Fibroblast of upper back skin (primary cell): Measurements from ENCODE around the gene E2F4.

Experiments
- DNase-seq: peaks from one replicate; pipeline ENCODE4 v3.0.0-alpha.2; 2013

The E2F4 gene

GRCh38 chr16:67192781-67193361 is 916 bp downstream of the E2F4 start:
- DNase-seq: no peak

- no peak for DNase-seq
Observed at GRCh38 chr16:67193536-67193935, 1.6 kb downstream of the E2F4 start.

DNA sequence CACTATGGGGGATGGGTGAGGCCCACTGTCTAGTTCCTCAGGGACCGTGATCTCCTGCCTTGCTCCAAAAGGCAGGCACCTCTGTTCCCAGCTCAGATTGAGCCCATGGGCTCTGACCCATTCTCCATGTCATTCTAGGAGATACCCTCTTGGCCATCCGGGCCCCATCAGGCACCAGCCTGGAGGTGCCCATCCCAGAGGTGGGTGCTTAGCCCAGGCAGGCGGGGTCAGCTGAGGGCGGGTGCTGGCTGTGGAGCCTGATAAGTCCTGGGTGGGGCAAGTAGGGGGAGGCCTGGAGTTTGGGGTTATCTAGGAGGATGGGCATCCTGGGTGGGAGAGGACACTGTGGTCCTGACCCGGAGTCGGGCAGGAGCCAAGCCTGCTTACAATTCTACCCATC is 2.3 kb downstream of the E2F4 start:
- DNase-seq: no peak

DNA sequence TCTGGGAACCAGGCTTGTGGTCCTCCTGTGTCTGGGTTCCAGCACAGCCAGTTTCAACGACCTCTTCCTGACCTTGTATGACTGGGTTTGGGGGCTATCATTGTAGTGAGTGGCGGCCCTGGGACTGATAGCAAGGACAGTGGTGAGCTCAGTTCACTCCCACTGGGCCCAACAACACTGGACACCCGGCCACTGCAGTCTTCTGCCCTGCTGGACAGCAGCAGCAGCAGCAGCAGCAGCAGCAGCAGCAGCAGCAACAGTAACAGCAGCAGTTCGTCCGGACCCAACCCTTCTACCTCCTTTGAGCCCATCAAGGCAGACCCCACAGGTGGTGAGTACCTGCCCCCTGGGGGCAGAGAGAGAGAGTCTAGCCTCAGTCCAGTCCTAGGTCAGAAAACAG is 3.7 kb downstream of the E2F4 start:
- no peak for DNase-seq

- DNase-seq: no peak
Observed at GRCh38 chr16:67196881-67197280, 4.9 kb downstream of the E2F4 start.

GRCh38 chr16:67197704-67198103 is 5.7 kb downstream of the E2F4 start:
- no peak for DNase-seq

- no peak for DNase-seq
Observed at GRCh38 chr16:67198238-67198734, 6.3 kb downstream of the E2F4 start.

GRCh38 chr16:67199011-67199807 is 7.3 kb downstream of the E2F4 start, which contains the start of gene ELMO3:
Gene ELMO3, plus strand, starts transcription at chr16:67199131. Its CDS starts 196 bp downstream, at chr16:67199327.
- DNase-seq: no peak

DNA sequence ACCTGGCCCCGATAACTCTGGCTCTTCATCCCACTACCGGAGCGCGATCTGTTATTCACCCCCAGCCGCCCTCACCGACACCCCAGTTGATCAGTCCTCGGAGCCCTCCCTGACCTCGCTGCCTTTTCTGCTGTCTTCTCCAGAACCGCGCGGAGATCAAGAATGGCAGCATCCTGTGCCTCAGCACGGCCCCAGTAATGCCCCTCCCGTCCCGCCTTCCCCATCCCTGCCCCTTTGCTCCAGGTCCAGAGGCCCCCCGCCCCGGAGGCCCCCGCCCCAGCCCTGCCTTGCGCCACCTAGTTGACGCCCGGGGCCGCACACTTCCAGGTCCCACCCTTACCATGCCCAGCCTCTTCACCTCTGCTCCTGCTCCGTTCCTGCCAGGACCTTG is 7.8 kb downstream of the E2F4 start:
- DNase-seq: no peak

GRCh38 chr16:67200491-67200890 is 8.5 kb downstream of the E2F4 start:
- no peak for DNase-seq

DNA sequence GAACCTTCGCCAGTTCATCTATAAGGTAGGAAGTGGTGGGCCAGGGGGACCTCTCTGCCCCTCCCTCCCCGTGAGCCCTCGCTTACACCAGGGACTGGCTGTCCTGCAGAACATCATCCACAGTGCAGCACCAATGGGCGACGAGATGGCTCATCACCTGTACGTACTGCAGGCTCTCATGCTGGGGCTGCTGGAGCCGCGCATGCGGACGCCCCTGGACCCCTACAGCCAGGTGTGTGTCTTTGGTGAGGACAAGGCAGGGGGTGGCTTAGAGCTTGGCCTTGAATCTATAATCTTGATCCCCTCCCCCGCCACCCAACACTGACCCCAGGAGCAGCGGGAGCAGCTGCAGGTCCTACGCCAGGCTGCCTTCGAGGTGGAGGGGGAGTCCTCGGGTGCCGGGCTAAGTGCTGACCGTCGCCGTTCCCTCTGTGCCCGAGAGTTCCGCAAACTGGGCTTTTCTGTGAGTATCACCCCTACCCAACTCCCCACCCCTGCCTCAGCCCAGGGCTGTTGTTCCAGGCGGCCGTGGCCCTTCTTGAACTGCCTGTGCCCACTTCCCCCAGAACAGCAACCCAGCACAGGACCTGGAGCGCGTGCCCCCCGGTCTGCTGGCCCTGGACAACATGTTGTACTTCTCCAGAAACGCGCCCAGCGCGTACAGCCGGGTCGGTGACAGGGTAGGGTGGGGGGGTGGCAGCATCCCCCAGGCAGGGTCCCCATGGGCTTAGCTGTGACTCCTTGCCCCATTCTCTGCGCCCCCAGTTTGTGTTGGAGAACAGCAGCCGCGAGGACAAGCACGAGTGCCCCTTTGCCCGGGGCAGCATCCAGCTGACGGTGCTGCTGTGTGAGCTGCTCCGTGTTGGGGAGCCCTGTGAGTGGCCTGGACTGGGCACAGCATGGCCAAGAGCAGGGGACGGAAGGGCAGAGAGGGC is 9.7 kb downstream of the E2F4 start:
- DNase-seq: no peak

DNA sequence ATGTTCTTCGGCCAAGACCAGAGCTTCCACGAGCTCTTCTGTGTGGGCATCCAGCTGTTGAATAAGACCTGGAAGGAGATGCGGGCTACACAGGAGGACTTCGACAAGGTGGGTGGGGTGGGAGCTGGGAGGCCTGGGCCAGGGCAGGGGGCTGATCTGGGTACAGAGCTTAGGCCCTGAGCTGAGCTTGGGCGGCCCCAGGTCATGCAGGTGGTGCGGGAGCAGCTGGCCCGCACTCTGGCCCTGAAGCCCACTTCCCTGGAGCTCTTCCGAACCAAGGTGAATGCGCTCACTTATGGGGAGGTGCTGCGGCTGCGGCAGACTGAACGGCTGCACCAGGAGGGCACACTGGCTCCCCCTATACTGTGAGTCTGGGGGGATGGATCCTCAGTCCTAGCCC is 10.5 kb downstream of the E2F4 start:
- DNase-seq: no peak

GRCh38 chr16:67202956-67203493 is 11.1 kb downstream of the E2F4 start:
- DNase-seq: no peak

DNA sequence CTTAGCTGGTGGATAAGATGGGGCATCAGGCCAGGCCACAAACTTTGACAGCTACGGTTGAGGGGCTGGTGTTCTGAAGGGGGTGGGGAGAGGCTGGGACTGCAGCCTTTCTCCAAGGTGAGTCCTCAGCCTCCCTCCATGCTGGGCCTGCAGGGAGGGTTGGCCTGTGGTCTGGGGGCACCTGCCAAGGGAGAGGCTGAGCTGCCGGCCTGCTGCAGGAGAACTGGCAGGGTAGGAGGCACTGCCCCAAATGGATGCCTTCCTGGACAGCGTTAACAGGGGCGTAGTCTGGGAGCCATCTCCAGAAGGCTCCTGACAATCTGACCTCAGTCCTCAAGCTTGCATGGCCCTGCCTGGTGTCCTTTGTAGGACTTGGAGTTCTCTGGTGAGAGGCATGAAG is 12.1 kb downstream of the E2F4 start:
- no peak for DNase-seq

- DNase-seq: no peak
Observed at GRCh38 chr16:67206129-67206837, 14.3 kb downstream of the E2F4 start.

DNA sequence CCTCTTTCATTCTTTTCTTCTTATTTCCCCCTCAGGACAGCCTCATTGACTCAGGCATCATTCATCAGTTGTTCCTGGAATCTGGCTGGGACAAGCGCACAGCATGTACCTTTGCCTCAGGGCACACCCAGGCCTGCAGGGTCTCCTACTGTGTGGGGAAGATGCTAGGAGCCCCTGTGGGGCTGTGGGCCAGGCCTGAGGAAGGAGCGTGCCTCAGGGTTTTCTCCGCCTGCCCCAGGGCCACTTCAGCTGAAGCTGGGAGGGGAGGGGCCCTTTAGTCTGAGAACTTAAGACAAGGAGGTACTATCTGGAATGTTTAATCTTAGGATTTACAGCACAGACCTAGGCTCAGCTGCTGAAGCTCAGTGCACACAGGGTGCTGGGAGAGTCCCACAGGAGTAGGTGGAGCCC is 14.9 kb downstream of the E2F4 start:
- no peak for DNase-seq

GRCh38 chr16:67207249-67208091 is 15.5 kb downstream of the E2F4 start:
- peak; percentile 16 for DNase-seq

DNA sequence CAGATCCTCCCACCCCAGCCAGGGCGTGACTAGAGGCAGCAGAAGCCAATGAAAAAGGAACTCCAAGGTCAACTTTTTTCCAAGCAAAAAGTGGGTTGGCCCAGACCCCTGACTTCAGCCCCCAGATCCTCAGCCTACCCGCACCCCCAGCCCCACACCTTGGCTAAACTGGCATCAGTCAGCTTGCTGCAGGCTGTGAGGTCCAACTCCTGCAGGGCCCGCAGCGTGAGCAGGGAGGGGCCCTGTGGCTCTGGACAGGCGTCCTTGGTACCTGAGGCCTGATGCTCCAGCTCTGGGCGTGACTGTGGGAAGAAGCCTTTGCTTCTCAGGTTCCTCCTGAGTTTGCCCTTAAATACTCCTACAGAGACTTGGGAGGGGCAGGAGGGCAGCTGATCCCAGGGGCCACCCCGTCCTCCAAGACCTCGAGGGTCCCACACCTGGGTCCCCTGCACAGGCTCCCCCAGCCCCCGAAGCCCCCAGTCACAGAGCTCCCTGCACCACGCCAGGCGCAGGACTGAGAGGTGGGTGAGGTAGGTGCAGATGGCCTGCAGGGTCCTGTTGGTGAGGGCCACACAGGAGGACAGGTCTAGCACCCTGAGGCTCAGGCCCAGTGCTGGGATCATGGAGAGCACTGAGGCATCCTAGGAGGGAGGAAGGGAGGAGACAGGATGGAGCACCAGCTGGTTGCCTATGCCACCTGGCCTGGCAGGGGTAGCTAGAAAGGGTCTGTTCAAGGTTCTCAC is 16.4 kb downstream of the E2F4 start:
- no peak for DNase-seq

GRCh38 chr16:67209565-67209964 is 17.6 kb downstream of the E2F4 start:
- no peak for DNase-seq

- no peak for DNase-seq
Observed at GRCh38 chr16:67210069-67210937, 18.3 kb downstream of the E2F4 start.
